Pons (tissue), 1 donor: ENCODE results near the gene RRP15.

Source experiments
- DNase-seq: peaks from one replicate; pipeline ENCODE4 v3.0.0-alpha.2; 2016; ENCODE audit warnings: low spot score

The RRP15 gene

DNA sequence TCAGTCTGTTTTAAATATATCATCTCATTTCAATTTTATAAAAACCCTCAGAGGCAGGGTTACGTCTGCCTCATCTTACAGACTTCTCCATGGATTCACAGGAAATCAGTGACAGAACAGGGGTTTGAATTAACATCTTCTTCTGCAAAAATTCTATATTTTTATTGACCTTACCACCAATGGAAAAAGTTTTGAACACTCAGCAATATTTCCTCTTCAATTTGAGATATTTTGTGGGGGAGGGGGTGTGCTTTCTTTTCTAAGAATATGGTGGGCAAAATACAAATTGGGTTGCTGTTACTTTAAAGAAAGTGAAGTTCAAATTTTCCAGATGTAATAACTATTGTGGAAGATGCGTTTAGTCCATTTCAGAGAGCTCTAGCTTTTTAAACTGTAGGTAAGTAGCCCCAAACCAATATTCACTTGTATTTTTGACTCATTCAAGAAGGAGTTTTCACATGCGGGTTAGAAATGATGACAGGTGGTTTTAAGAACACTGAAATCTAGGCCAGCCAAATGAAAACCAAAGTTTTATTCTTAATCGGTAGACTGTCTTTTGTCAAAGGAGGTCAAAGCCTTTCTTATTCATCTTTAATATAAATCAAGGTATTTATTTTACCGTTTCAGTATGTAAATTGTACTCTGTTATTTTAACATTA is 77.5 kb downstream of the RRP15 start:
- no peak for DNase-seq

DNA sequence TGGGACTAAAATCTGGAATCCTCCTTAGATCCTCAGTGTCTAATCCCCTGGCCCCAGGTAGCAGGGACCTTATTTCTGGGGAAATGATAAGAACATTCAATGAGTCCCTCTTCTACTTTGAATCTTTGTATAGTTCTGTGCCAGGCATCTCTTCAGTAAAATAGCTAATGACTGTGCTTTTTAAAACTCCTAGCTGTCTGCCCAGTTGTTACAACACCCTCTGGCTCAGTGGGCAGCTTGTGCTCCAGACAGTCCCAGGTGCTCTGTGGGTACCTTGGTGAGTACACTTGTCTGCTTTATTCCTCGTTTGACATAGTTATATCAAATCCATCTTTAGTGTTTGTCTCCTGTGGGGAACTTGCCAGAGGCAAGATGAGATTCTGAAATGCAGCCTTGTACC is 78.0 kb downstream of the RRP15 start:
- no peak for DNase-seq

DNA sequence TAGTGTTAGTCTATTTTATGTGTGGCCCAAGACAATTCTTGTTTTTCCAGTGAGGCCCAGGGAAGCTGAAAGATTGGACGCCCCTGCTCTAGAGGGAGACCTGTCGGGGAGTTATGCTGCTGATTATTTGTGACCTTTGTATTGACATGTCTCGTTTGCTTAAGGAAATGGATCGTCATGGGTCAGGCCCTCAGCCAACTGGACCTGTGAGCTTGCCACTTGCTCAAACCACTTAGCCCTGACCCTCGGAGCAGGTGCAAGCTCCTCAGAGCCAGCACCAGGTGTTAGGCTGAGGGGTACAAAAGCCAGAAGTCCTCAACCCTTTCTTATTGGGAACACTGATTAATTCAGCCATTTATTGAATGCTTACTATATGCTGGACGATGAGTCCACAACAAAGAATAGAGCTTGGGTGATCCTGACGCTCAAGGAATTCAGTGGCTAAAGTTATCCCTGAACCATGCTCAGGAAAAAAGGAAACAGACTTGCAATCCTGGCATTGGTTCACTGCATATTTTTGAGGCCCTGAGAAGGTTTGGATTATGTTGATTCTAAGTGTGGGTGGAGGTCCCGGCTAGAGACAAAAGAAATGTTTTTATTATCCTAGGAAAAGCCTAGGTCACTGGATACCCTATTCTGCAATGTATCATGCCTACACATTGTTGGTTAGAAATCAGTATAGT is 79.1 kb downstream of the RRP15 start:
- no peak for DNase-seq

- DNase-seq, result no peak
These were observed 80.3 kb downstream of the RRP15 start for GRCh38 chr1:218365226-218365999.

DNA sequence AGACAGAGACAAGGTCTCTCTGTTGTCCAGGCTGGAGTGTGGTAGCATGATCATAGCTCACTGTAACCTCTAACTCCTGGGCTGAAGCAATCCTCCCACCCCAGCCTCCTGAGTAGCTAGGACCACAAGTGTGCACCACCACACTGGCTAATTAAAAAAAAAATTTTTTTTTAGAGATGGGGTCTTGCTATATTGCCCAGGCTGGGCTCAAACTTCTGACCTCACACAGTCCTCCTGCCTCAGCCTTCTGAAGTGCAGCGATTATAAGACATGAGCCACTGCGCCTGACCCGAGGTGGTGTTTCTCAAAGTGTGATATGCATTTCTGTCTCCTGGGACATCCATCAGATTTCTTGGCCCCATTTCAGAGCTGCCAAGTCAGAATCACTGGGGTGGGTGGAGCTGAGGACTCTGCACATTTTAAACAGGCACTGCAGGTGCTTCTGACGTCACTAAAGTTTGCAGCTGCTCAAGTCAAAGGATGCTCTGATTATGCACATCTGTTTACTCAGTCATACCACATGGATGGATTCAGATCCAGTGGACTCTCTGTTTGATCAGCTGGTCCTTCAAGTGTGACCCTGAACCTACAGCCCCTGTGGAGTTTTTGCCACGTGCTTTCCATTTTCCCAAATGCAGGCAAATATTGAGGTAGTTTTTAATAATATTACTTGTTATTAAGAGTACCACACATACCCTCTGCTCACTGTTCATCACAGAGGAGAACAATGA is 81.4 kb downstream of the RRP15 start:
- DNase-seq, result no peak

DNA sequence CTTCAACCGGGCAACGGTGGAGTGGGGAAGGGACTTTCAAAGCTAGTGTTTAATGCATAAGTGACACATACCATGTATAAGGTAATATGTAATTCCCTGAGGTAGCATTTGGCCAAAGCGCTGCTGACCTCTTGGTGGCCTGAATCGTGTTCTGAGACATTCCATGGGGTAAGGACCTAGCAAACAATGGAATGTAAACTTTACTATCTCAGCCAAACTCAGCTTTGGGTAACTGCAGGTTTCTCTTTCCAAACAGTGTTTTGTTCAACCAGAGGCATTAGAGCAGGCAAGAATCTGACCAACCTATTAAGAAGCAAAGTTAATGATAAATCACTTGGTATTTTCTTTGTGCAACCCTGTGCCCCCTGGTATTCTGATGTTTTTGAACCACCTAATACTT is 82.0 kb downstream of the RRP15 start:
- DNase-seq, result no peak

GRCh38 chr1:218368686-218369085 is 83.6 kb downstream of the RRP15 start:
- DNase-seq, result no peak

- no peak for DNase-seq
These were observed 84.8 kb downstream of the RRP15 start for GRCh38 chr1:218369688-218370511.

DNA sequence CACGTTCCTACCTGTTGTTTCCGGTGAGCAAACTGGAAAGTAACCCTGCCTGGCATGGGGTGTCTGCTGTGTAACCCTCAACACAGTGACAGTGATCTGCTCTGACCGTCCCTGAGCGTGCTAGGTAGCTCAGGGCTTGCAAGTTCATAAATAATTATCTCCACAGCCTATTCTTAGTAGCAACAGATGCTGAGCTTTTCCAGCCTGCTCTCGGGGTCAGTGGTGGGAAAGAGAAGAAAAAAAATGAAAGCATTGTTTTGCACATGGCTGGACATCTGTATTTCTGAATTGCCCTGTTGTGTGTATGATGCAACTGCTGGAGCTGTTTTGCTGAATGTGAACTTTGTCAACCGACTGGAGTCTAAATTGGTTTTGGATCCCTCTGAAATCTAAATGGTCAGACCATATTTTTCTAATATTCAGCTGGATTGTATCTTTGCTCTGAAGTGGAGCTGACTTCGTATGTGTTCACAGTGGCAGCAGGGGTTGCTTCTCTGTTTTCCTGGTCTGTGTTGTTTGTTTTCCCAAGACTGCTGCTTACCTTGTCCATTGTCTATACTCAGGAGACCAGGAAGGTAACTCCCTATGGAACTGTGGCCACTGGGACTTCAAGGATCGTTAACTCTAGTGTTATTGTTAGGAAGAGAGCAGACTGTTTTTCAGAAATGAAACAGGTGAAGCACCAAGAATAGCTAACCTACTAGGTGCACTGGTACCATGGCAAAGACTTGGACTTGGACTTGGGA is 87.0 kb downstream of the RRP15 start:
- DNase-seq, result peak; percentile 93

DNA sequence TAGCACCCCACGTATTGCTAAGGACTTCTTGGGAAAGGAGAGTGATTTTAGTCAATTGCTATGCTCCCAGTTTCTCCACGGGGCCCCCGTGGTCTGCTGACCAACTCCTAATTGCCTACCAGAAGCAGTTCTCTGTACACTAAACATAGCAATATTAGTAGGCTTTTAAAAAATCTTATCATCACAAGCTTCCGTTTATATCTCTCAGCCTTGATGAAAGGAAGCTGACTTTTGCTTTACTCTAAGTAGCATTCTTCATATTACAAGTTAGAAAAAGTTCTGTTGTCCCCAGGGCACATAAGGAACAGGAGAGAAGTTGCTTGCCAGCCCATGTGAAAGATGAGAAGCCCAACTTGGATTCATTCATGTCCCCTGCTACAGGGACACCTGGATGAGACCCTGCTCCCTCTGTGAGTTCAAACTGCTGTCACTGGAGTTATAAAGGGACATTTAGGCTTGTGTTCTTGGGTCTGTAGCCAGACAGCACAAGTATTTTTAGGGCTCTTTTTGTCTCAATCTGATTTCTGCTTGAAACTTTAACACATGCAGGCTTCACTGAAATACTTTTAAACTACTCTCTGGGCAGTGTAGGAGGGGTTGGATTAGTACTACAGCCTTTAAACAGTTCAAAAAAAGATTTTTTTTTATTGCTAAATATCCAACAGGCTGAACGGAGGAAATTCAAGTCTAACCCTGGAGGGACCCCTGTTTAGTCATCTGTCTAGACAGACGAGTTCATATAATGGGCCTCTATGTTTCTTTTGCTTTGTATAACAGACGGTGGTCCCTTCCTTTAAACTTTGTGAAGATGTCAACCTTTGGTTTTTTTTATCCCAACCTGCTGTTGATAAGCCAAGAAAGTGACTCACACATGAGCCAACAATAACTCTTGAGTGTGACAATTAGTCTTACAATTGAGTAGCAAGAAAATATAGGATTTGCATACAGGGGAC is 89.6 kb downstream of the RRP15 start:
- no peak for DNase-seq

DNA sequence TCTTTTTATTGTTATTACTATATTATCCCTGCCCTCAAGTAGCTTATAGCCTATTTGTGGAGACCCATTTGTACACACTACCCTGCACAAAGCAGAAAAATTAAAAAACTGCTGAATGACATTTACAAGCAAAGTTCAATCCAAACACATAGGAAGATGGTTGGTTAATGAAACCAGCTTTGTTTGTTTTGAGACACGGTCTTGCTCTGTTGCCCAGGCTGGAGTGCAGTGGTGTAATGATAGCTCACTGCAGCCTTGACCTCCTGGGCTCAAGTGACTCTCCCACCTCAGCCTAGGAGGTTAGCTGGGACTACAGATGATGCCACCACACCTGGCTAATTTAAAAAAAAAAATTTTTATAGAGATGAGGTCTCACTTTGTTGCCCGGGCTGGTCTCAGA is 91.6 kb downstream of the RRP15 start:
- DNase-seq, result no peak

GRCh38 chr1:218377143-218377660 is 92.1 kb downstream of the RRP15 start:
- no peak for DNase-seq

GRCh38 chr1:218380125-218380977 is 95.3 kb downstream of the RRP15 start:
- DNase-seq, result no peak

GRCh38 chr1:218382261-218382660 is 97.2 kb downstream of the RRP15 start:
- DNase-seq, result no peak

DNA sequence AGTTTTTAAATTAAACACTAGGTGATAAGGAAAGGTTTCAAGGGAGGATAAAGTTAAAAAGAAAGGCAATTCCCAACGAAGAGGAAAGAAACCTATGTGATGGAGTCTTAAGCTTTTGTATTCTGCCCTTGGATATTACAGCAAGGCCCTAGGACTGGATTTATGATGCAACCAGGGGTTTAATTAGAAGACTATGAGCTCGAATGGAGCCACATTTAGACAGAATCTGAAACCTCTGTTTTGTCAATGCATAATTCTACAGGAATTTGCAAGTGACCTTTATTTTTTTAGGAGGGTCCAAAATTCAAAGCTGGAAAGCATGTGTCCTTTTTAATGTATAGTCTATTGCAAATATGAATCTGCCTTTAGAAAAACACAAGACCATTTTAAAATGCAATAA is 98.0 kb downstream of the RRP15 start:
- DNase-seq, result no peak

DNA sequence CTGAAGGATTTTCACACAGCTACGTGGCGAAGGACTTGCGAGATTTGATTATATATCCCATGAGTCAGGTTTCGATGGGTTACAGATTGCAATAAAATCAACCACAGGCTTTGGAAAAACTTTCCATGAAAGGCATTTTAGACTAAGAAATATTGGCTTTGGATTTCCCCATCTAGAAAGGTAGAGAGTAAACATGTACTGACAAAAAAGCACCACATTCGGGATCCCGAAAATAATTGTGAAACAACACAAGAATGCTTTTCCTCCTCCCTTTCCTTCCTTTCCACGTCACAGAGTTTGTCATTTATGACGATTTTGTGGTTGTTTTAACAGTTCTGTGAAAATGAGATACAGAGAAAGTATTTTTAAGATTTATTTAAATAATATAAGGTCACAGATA is 98.6 kb downstream of the RRP15 start:
- DNase-seq, result no peak

DNA sequence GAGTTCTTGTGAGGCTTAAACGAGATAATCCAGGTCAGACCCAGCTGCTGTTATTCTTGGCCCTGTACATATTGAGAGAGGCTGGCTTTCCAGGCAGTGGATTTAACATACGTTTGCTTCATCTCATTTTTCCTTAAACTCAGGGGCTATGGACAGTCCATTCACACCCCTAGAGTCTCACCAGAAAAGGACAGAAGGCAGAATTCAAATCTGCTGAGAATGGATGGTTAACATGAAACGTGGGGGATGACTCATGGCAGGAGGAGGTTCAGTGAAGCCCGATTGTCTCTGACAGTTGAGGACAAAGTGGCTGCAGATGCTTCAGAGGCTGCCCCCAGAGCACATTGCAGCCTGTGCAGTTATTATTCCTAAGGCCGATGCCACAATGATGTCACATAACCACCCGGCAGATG is 99.5 kb downstream of the RRP15 start:
- DNase-seq, result no peak
